Fibroblast of pulmonary artery (primary cell): ENCODE results near the gene CYB5D1.

Experiments used
- DNase-seq: peaks from one replicate; pipeline ENCODE4 v3.0.0-alpha.2; 2010; ENCODE audit warnings: low read depth
- H3K4me3 ChIP-seq: replicated peaks from 2 replicates; pipeline ENCODE4 v1.5.1; 2011; ENCODE audit warnings: low read depth, mild to moderate bottlenecking, control low read depth, low read length, moderate library complexity
- CTCF ChIP-seq: IDR thresholded peaks from 2 replicates; pipeline ENCODE4 v1.5.1; 2011; ENCODE audit warnings: mild to moderate bottlenecking, control low read depth, low read length, inconsistent platforms; ENCODE audit errors: missing control alignments

The CYB5D1 gene

GRCh38 chr17:7903154-7904103, 45.6 kb downstream of the CYB5D1 start:
- H3K4me3 ChIP-seq: no peak overlapping the region
- no peak for DNase-seq
- TF ChIP-seq CTCF: no peak

GRCh38 chr17:7909089-7909488, 51.3 kb downstream of the CYB5D1 start:
- no peak for DNase-seq
- TF ChIP-seq CTCF: no peak
- H3K4me3 ChIP-seq: no peak overlapping the region

- no peak for TF ChIP-seq CTCF
- no peak for DNase-seq
- H3K4me3 ChIP-seq: no peak overlapping the region
Measured at GRCh38 chr17:7910281-7910680, 52.5 kb downstream of the CYB5D1 start.

- H3K4me3 ChIP-seq: no peak overlapping the region
- TF ChIP-seq CTCF: no peak
- no peak for DNase-seq
Measured at GRCh38 chr17:7910711-7911110, 52.9 kb downstream of the CYB5D1 start.

- no peak overlapping the region for H3K4me3 ChIP-seq
- DNase-seq: no peak
- TF ChIP-seq CTCF: no peak
Measured at GRCh38 chr17:7911116-7911515, 53.3 kb downstream of the CYB5D1 start.
